HG03432 (cell line): ENCODE measurements around the gene GLT8D2.

Source experiments
- ATAC-seq: cut with Tn5 transposase; IDR thresholded peaks from one replicate; pipeline ENCODE4 v1.9.1; 2021; ENCODE audit warnings: mild to moderate bottlenecking, moderate library complexity; ENCODE audit not compliant: unreplicated experiment

Gene GLT8D2

DNA sequence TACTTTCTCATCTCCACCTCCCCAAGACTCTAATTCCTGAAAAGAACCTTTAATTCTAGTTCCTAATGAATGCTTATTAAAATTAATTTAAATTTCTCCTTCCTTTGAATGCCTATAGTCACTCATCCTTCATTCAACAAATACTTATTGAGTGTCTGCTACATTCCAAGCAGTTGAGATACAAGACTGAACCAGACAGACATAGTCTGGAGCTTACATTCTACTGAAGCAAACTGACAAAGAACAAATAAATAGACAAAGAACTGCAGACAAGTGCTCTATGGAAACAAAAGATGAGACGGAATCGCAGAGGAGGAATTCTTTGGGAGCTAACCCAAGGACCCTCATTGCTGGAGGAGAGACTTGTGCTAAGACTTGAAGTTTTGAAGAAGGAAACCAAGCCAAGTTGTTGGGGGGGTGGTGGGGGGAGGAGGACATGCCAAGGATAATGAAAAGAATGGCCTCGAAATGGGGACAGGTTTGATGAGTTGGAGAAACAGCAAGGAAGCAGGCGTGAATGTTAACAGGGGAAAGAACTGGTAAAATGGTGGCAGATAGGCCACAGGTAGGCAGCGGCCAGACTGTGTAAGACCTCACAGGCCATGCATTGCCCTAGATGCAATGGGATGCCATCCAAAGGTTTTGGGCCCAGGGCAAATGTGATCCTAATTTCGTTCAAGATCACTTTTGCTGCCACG, 94.0 kb downstream of the GLT8D2 start:
- no peak for ATAC-seq

DNA sequence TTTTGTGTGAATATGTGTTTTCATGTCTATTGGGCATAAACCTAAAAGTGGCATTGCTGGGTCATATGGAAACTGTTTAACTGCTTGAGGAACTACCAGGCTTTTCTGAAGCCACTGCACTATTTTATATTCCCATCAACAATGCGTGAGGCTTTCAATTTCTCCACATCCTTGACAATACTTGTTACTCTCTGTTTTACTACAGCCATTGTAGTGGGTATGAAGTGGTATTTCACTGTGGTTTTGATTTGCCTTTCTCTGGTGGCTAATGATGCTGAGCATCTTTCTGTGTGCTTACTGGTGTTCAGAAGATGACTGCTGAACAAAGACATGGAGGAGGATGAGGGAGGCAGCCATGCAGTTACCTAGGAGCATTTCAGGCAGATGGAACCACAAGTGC, 97.5 kb downstream of the GLT8D2 start:
- ATAC-seq, result no peak

DNA sequence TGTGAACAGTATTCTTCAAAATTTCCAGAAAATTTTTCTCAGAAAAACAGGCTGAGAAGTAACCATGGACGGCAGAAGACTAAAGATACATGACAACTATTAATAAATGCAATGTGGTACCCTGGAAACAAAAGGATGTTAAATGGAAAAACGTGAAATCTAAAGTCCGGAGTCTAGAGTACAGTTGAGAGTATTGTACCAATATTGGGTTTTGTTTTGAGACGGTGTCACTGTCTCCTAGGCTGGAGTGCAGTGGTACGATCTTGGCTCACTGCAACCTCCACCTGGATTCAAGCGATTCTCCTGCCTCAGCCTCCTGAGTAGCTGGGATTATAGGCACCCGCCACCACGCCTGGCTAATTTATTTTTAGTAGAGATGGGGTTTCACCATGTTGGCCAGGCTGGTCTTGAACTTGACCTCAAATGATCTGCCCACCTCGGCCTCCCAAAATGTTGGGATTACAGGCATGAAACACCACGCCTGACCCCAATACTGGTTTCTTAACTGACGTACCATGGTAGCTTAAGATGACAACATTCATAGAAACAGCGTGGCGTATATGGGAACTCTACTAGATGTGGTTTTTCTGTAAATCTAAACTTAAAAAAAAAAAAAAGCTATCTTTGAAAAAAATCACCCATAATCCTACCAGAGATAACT, 101.1 kb downstream of the GLT8D2 start:
- ATAC-seq, result no peak

DNA sequence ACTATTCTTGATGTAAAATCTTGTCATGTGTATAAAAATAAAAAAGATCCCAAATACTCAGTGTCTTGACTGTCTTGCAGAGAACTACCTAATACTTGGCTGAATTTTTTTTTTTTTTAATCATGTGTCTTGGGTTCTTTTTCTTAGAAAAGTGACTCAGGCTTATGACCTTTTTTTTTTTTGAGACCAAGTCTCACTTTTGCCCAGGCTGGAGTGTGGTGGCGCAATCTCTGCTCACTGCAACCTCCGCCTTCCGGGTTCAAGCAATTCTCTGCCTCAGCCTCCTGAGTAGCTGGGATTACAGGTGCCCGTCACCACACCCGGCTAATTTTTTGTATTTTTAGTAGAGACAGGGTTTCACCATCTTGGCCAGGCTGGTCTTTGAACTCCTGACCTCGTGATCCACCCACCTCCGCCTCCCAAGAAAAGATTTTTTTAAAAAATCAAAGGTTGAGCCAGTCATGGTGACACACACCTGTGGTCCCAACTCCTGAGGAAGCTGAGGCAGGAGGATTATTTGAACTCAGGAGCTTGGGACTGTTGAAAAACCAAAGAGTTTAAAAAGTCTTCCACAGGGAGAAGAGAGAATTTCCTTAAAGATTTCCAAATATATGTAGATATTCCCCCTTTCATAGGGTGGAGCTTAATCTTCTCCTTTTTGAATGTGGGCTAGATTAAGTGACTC, 102.0 kb downstream of the GLT8D2 start:
- no peak for ATAC-seq

DNA sequence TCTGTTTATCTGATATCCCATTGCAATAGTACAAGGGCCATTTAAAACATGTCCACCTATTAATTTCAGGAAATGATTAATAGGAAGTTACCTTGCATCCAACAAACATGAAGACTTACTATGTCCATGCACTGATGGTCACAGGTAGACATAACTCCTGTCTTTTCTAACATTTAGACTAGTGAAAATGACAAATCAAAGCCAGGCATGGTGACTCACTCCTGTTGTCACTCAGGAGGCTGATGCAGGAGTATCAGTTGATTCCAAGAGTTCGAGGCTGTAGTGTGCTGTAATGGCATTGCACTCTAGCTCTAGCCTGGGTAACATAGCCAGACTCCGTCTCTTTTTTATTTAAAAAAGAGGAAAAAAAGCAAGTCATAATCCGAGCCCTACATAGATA, 105.0 kb downstream of the GLT8D2 start:
- ATAC-seq, result no peak
